ENCODE measurements around the gene CEP72. TPM values are rescaled to one million over a fixed set of nuclear protein-coding genes. Genes with fewer than 3 reads are reported as not detected.

The CEP72 gene
- polyA plus RNA-seq, 1 experiment = 1.7 TPM

- POLR2A ChIA-PET = no interaction called here
- CTCF ChIA-PET = interaction anchor here (0.6 to 1.0 kb wide), 2 partner anchors 88 to 282 kb away, joined by 3 read pairs; no protein-coding TSS in a partner anchor
- Histone ChIP-seq H3K36me3 (ENCODE audit: control insufficient read depth, insufficient read depth, low read length) (peaks cover 8% of the 10 kb centered on the region), H3K4me3 (ENCODE audit: low read depth, low read length) (no peak overlapping the region), H3K27me3 (ENCODE audit: control insufficient read depth, insufficient read depth, low read length) (no peaks in the 10 kb centered on the region)
- TF ChIP-seq, protein P1, sequence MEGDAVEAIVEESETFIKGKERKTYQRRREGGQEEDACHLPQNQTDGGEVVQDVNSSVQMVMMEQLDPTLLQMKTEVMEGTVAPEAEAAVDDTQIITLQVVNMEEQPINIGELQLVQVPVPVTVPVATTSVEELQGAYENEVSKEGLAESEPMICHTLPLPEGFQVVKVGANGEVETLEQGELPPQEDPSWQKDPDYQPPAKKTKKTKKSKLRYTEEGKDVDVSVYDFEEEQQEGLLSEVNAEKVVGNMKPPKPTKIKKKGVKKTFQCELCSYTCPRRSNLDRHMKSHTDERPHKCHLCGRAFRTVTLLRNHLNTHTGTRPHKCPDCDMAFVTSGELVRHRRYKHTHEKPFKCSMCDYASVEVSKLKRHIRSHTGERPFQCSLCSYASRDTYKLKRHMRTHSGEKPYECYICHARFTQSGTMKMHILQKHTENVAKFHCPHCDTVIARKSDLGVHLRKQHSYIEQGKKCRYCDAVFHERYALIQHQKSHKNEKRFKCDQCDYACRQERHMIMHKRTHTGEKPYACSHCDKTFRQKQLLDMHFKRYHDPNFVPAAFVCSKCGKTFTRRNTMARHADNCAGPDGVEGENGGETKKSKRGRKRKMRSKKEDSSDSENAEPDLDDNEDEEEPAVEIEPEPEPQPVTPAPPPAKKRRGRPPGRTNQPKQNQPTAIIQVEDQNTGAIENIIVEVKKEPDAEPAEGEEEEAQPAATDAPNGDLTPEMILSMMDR (IDR thresholded peaks at IDR 0.05; ENCODE audit: insufficient read depth, low read depth, low read length) = no peak
- no peak for DNase-seq (ENCODE audit: low read depth)
Measured at GRCh38 chr5:620586-621180, 8.5 kb downstream of the CEP72 start.

DNA sequence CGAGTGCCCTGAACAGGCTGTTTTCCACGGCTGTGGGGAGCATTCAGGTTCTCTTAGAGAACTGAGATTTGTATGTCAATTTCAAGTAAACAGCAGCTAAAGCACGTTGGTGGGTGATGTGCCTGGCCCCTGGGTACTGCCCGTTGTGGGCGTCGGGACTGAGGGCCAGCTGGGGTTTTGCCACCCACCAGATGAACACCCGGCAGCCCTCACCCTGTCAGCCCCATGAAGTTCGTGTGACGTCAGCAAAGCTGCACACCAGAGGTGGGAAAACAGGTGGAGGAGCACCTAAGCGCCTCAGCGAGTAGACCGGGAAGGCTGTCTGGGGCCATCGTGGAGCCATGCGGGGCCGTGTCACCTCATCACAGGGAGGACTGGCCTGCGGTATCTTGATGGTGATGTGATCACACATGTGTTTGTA lies 9.2 kb downstream of the CEP72 start:
- peaks cover 8% of the 10 kb centered on the region for H3K36me3 ChIP-seq (ENCODE audit: control insufficient read depth, insufficient read depth, low read length)

GRCh38 chr5:622359-622758 lies 10.2 kb downstream of the CEP72 start:
- Histone ChIP-seq H3K4me3 (ENCODE audit: low read depth, low read length) (no peak overlapping the region), H3K36me3 (ENCODE audit: control insufficient read depth, insufficient read depth, low read length) (peaks cover 8% of the 10 kb centered on the region), H3K27me3 (ENCODE audit: control insufficient read depth, insufficient read depth, low read length) (no peaks in the 10 kb centered on the region)
- POLR2A ChIA-PET = no interaction called here
- TF ChIP-seq, protein P1 (IDR thresholded peaks at IDR 0.05; ENCODE audit: insufficient read depth, low read depth, low read length) = no peak
- DNase-seq (ENCODE audit: low read depth) = no peak
- CTCF ChIA-PET = no interaction called here

More for the DNA sequence above, 9.2 kb downstream of the CEP72 start:
- Histone ChIP-seq H3K4me3 (ENCODE audit: low read depth, low read length) (no peak overlapping the region), H3K27me3 (ENCODE audit: control insufficient read depth, insufficient read depth, low read length) (no peaks in the 10 kb centered on the region)
- no peak for DNase-seq (ENCODE audit: low read depth)
- TF ChIP-seq, protein P1 (IDR thresholded peaks at IDR 0.05; ENCODE audit: insufficient read depth, low read depth, low read length) = no peak
- CTCF ChIA-PET = interaction anchor here (1.0 kb wide), 1 partner anchor 281 kb away, joined by 3 read pairs; no protein-coding TSS in a partner anchor
- POLR2A ChIA-PET = no interaction called here

GRCh38 chr5:622946-623522 lies 10.9 kb downstream of the CEP72 start:
- POLR2A ChIA-PET = no interaction called here

DNA sequence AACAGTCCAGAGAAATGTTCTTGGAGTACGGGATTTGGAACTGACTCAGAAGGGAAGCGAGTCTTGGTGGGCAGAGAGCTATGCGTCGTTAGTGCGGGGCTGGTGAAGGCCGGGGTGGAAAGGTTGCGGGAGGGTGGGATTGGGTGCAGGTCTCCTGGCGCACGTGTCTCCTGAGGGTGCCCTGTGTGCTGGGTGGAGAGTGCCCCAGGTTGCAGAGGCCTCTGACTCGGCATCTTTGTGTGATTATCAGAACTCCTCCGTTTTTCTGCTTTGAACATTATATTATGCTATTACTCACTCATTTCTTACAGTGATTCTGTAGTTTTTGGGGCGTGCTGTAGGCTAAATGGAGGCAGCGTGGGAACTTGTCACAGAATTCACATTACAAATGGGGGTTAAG lies 11.4 kb downstream of the CEP72 start:
- TF ChIP-seq, protein P1 (IDR thresholded peaks at IDR 0.05; ENCODE audit: insufficient read depth, low read depth, low read length) = no peak
- no peak for DNase-seq (ENCODE audit: low read depth)
- H3K4me3 ChIP-seq (ENCODE audit: low read depth, low read length) = no peak overlapping the region
- POLR2A ChIA-PET = no interaction called here
- peaks cover 8% of the 10 kb centered on the region for H3K36me3 ChIP-seq (ENCODE audit: control insufficient read depth, insufficient read depth, low read length)
- no peaks in the 10 kb centered on the region for H3K27me3 ChIP-seq (ENCODE audit: control insufficient read depth, insufficient read depth, low read length)
- CTCF ChIA-PET = interaction anchor here (1.3 kb wide), 1 partner anchor 306 kb away, joined by 3 read pairs; no protein-coding TSS in a partner anchor

More at GRCh38 chr5:622946-623522, 10.9 kb downstream of the CEP72 start:
- H3K36me3 ChIP-seq (ENCODE audit: control insufficient read depth, insufficient read depth, low read length) = peaks cover 8% of the 10 kb centered on the region
- TF ChIP-seq, protein P1 (IDR thresholded peaks at IDR 0.05; ENCODE audit: insufficient read depth, low read depth, low read length) = no peak
- CTCF ChIA-PET = no interaction called here
- no peaks in the 10 kb centered on the region for H3K27me3 ChIP-seq (ENCODE audit: control insufficient read depth, insufficient read depth, low read length)
- H3K4me3 ChIP-seq (ENCODE audit: low read depth, low read length) = no peak overlapping the region
- DNase-seq (ENCODE audit: low read depth) = no peak
